A549 (cell line): ENCODE measurements around the gene INPP5A. TPM values are rescaled to one million over a fixed set of nuclear protein-coding genes. Genes with fewer than 3 reads are reported as not detected.

Experiments
- ATAC-seq, 2 experiments: fragments of 200-7000 bp in 1 of 2; fragments of >200 bp in 1 of 2; cut with Nextera tagmentation in 1 of 2; cut with Tn5 transposase in 1 of 2; 3 replicates each; pipeline versions ENCODE4 v1.8.0 to v1.9.1; 2018 to 2020; ENCODE audit warnings: mild to moderate bottlenecking in 1 of 2, moderate library complexity in 1 of 2
- CTCF ChIA-PET: fragments of 300-600 bp; sonication (Branson Sonifier 250); formaldehyde crosslinking; extraction: SDS; loops from one replicate; lab custom pipeline; 2021; ENCODE audit warnings: antibody characterized with exemption, inconsistent platforms; lab: Yijun Ruan, JAX
- POLR2A ChIA-PET: fragments of 350-600 bp; formaldehyde crosslinking; extraction: SDS; loops from one replicate; lab custom pipeline; 2021; ENCODE audit warnings: antibody characterized with exemption, inconsistent platforms; lab: Yijun Ruan, JAX
- DNase-seq, 2 experiments: peaks; one replicate each; pipeline versions ENCODE4 v3.0.0 to v3.0.0-alpha.2; 2011 to 2016; ENCODE audit warnings: low read depth in 1 of 2, low spot score in 1 of 2
- FAIRE-seq: peaks from 2 replicates; lab custom pipeline; 2011; peaks lifted over from hg19 to GRCh38; lab: Jason Lieb, UNC
- H3K27ac ChIP-seq, 2 experiments: fragments of >200 bp; sonication (Bioruptor Twin); formaldehyde crosslinking; 3 replicates each; pipeline ENCODE4 v1.5.1; 2016 to 2017
- H3K4me1 ChIP-seq: fragments of >200 bp; sonication (Bioruptor Twin); formaldehyde crosslinking; 3 replicates; pipeline ENCODE4 v1.6.1; 2016
- H3K4me2 ChIP-seq: fragments of >200 bp; sonication (Bioruptor Twin); formaldehyde crosslinking; 3 replicates; pipeline ENCODE4 v1.6.1; 2016
- H3K4me3 ChIP-seq: fragments of >200 bp; sonication (Bioruptor Twin); formaldehyde crosslinking; 3 replicates; pipeline ENCODE4 v1.5.1; 2016
- H3K9me3 ChIP-seq: fragments of >200 bp; sonication (Bioruptor Twin); formaldehyde crosslinking; 3 replicates; pipeline ENCODE4 v1.6.1; 2016
- CBX8 ChIP-seq: fragments of 200-600 bp; sonication (generic); IDR thresholded peaks from 2 replicates; pipeline ENCODE4 v1.6.1; 2016
- CHD4 ChIP-seq: fragments of 200-600 bp; sonication (generic); IDR thresholded peaks from 2 replicates; pipeline ENCODE4 v1.6.1; 2016; ENCODE audit warnings: antibody characterized with exemption, mild to moderate bottlenecking, borderline replicate concordance
- EHMT2 ChIP-seq: fragments of 200-600 bp; sonication (generic); IDR thresholded peaks from 2 replicates; pipeline ENCODE4 v1.6.1; 2016; ENCODE audit warnings: antibody characterized with exemption, low read depth, mild to moderate bottlenecking, moderate library complexity
- ESRRA ChIP-seq: fragments of 150-350 bp; IDR thresholded peaks from 2 replicates; pipeline ENCODE4 v1.6.1; 2014; ENCODE audit warnings: mild to moderate bottlenecking, low read length, borderline replicate concordance
- FOSB ChIP-seq: fragments of 250-450 bp; sonication (Bioruptor Pico); IDR thresholded peaks from 2 replicates; pipeline ENCODE4 v1.5.0; 2020; ENCODE audit warnings: mild to moderate bottlenecking, moderate library complexity
- FOSL2 ChIP-seq, 2 experiments: fragments of 450-650 bp in 1 of 2; fragments of >200 bp in 1 of 2; sonication (Bioruptor Twin) in 1 of 2; formaldehyde crosslinking; IDR thresholded peaks; 2 replicates each; pipeline versions ENCODE4 v1.5.0 to v1.6.1; 2016 to 2020; ENCODE audit warnings: mild to moderate bottlenecking in 1 of 2, moderate library complexity in 1 of 2
- HOXA7 ChIP-seq: fragments of 250-450 bp; sonication (Bioruptor Pico); IDR thresholded peaks from 2 replicates; pipeline ENCODE4 v1.5.0; 2020; ENCODE audit warnings: mild to moderate bottlenecking, moderate library complexity
- KDM1A ChIP-seq: fragments of 200-600 bp; sonication (generic); IDR thresholded peaks from 2 replicates; pipeline ENCODE4 v1.6.1; 2016; ENCODE audit warnings: low read depth, mild to moderate bottlenecking
- MAZ ChIP-seq: fragments of 150-350 bp; IDR thresholded peaks from 2 replicates; pipeline ENCODE4 v1.6.1; 2014; ENCODE audit warnings: antibody characterized with exemption, low read depth, low read length, borderline replicate concordance
- NPAS2 ChIP-seq: fragments of 250-450 bp; sonication (Bioruptor Pico); IDR thresholded peaks from 2 replicates; pipeline ENCODE4 v1.8.0; 2022; ENCODE audit warnings: mild to moderate bottlenecking, moderate library complexity, borderline replicate concordance
- POLR2A ChIP-seq: IDR thresholded peaks from 2 replicates; pipeline ENCODE4 v1.6.1; 2012; ENCODE audit warnings: mild to moderate bottlenecking, low read length
- RARB ChIP-seq: fragments of 250-450 bp; sonication (Bioruptor Pico); IDR thresholded peaks from 2 replicates; pipeline ENCODE4 v1.8.0; 2021; ENCODE audit warnings: mild to moderate bottlenecking, moderate library complexity
- RNF2 ChIP-seq: fragments of 200-600 bp; sonication (generic); IDR thresholded peaks from 2 replicates; pipeline ENCODE4 v1.6.1; 2016; ENCODE audit warnings: low read depth, mild to moderate bottlenecking, antibody characterized with exemption, moderate library complexity, borderline replicate concordance
- SMC3 ChIP-seq: fragments of >200 bp; sonication (Bioruptor Twin); formaldehyde crosslinking; IDR thresholded peaks from 3 replicates; pipeline ENCODE4 v1.6.1; 2018; ENCODE audit warnings: inconsistent platforms
- ZNF302 ChIP-seq: fragments of 250-450 bp; sonication (Bioruptor Pico); IDR thresholded peaks from 2 replicates; pipeline ENCODE4 v1.9.0; 2021; ENCODE audit warnings: inconsistent platforms, mild to moderate bottlenecking, moderate library complexity
- WGBS: methylation state at CpG from one replicate; pipeline ENCODE4 v1.1.6; 2017; ENCODE audit errors: missing lambda C conversion rate; 5-methylcytosine and 5-hydroxymethylcytosine counted together
- polyA plus RNA-seq, 4 experiments: library from polyadenylated mRNA; depleted of rRNA in 3 of 4; stranded (reverse); fragments of >200 nt; fragmentation: RNase III in 1 of 4; extraction: RNeasy Plus Mini Kit Qiagen cat#74134 plus additional on column Dnase treatment in 1 of 4; gene quantifications; 2 replicates in 3 of 4; 3 replicates in 1 of 4; pipeline ENCODE4 v1.2.3, GENCODE V29; 2011 to 2017
- TF ChIP-seq, protein P1 (sequence below): fragments of >200 bp; sonication (Bioruptor Twin); formaldehyde crosslinking; IDR thresholded peaks from 2 replicates; pipeline ENCODE4 v1.6.1; 2016
- TF ChIP-seq, protein P2 (sequence below): IDR thresholded peaks from 2 replicates; pipeline ENCODE4 v1.6.1; 2012
- TF ChIP-seq, protein P3 (sequence below): fragments of 450-650 bp; IDR thresholded peaks from 2 replicates; pipeline ENCODE4 v1.6.1; 2014; ENCODE audit warnings: antibody characterized with exemption
- TF ChIP-seq, protein P4 (sequence below): fragments of 150-350 bp; IDR thresholded peaks from 2 replicates; pipeline ENCODE4 v1.6.1; 2014; ENCODE audit warnings: low read depth, mild to moderate bottlenecking, low read length
- TF ChIP-seq, protein P5 (sequence below): fragments of >200 bp; sonication (Bioruptor Twin); formaldehyde crosslinking; IDR thresholded peaks from 3 replicates; pipeline ENCODE4 v1.6.1; 2016
- TF ChIP-seq, protein P6 (sequence below): fragments of 250-450 bp; sonication (Bioruptor Pico); IDR thresholded peaks from 2 replicates; pipeline ENCODE4 v1.5.0; 2020; ENCODE audit warnings: low read depth, mild to moderate bottlenecking, moderate library complexity

The INPP5A gene
- polyA plus RNA-seq, 2 of the 4 experiments (the other 2 are of a cell fraction), result 13.7 to 15.1 TPM

DNA sequence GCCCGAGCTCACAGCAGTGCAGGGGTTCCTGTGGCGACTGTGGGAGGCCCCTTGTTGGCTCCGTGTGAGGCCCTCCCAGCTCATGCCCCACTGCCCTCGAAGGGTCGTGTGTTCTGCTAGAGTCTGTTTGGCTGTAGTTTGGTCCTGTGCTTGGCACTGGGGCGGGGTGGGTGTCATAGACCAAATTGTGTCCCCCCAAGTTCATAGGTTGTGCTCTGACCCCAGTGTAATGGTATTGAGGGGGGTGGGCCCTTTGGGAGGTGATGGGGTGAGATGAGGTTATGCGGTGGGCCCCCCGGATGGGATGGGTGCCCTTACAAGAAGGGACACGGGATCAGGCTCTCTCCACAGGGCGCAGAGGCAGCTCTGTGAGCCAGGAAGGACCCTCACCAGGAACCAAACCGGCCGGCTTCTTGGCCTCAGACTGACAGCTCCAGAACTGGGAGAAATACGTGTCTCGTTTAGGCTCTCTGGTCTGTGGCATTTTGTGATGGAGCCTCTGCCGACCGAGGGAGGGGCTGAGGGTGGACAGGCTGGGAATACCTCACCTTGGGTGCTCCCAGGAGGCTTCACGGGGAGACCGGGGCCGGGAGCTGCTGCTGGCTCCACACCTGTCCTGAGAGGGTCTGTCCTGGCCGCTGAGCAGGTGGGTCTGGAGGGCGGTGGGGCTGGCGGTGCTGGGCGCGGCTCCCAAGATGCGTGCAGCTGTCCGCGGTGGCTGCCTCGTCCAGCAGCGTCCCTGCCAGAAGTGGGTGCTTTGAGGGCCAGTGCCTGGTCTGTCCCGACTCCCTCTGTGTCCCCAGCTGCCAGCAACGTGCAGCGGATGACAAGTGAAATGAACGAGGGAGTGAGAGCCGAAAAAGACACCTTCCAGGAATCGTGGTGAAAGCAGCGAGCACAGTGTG lies 89.4 kb downstream of the INPP5A start:
- POLR2A ChIA-PET, result no interaction called here
- WGBS, result 85% methylated on average over 35 of the region's 36 CpGs
- CTCF ChIA-PET, result interaction anchor here (0.8 to 2.3 kb wide), 6 partner anchors 9 to 168 kb away, joined by 3 to 8 read pairs (median 4); no protein-coding TSS in a partner anchor

DNA sequence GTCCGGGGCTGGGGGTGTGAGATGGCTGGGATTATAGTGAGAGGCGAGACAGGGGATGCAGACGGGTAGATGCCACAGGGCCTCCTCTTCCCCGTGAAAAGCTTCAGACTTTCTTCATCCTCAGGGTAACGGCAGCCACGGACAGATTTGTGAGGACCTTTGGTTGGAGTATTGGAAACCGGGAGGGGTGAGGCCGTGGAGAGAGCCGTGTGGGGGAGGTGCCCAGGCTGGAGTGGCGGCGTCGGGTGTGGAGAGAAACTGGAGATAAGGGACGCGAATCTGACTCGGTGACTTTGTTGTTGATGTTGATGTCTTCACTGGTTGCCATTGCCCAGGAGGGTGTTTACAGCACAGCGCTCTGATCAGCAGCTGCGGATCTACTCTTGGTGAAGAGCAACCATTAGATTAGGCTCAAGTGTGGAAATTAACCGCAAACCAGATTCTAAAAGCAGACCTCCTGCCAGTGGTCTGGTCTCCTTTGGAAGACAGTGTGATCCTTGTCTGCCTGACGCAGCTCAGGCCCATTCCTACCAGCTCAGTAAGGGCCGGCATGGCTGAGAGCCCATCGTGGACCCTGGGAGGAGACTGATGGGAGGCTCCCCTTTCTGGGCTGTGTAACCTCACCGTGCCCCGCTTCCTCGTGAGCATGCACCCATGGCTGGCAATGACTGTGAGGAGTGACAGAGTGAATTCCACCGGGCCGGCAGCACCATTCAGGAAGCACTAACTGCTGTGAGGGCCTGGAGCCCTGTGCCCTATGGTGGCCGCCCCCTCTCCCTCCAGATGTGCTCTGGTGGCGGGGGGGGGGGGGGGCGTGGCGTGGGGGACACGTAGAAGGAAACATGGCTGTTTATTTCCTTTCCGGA lies 90.3 kb downstream of the INPP5A start:
- no peaks in the 10 kb centered on the region for H3K9me3 ChIP-seq
- POLR2A ChIA-PET, result no interaction called here
- CTCF ChIA-PET, result interaction anchor here (1.0 to 2.3 kb wide), 5 partner anchors 8 to 173 kb away, joined by 3 to 8 read pairs (median 5); no protein-coding TSS in a partner anchor
- DNase-seq (no peak), FAIRE-seq (no peak), ATAC-seq (no peak)
- H3K4me3 ChIP-seq, result no peak overlapping the region
- WGBS, result 84% methylated on average over 28 of the region's 32 CpGs
- no peak for TF ChIP-seq FOSL2 (IDR thresholded peaks at IDR 0.05)
- no peak for TF ChIP-seq FOSL2 (CRISPR knock-in tag; IDR thresholded peaks at IDR 0.05)
- TF ChIP-seq FOSB (CRISPR knock-in tag), result no peak
- TF ChIP-seq, protein P1, sequence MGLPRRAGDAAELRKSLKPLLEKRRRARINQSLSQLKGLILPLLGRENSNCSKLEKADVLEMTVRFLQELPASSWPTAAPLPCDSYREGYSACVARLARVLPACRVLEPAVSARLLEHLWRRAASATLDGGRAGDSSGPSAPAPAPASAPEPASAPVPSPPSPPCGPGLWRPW, result no peak
- no peak for TF ChIP-seq RARB (CRISPR knock-in tag)
- TF ChIP-seq, protein P2, sequence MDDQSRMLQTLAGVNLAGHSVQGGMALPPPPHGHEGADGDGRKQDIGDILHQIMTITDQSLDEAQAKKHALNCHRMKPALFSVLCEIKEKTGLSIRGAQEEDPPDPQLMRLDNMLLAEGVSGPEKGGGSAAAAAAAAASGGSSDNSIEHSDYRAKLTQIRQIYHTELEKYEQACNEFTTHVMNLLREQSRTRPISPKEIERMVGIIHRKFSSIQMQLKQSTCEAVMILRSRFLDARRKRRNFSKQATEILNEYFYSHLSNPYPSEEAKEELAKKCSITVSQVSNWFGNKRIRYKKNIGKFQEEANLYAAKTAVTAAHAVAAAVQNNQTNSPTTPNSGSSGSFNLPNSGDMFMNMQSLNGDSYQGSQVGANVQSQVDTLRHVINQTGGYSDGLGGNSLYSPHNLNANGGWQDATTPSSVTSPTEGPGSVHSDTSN, result no peak
- no peak for TF ChIP-seq ESRRA
- TF ChIP-seq, protein P3, sequence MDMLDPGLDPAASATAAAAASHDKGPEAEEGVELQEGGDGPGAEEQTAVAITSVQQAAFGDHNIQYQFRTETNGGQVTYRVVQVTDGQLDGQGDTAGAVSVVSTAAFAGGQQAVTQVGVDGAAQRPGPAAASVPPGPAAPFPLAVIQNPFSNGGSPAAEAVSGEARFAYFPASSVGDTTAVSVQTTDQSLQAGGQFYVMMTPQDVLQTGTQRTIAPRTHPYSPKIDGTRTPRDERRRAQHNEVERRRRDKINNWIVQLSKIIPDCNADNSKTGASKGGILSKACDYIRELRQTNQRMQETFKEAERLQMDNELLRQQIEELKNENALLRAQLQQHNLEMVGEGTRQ, result no peak
- no peak for TF ChIP-seq POLR2A
- TF ChIP-seq NPAS2 (CRISPR knock-in tag), result no peak
- TF ChIP-seq, protein P4, sequence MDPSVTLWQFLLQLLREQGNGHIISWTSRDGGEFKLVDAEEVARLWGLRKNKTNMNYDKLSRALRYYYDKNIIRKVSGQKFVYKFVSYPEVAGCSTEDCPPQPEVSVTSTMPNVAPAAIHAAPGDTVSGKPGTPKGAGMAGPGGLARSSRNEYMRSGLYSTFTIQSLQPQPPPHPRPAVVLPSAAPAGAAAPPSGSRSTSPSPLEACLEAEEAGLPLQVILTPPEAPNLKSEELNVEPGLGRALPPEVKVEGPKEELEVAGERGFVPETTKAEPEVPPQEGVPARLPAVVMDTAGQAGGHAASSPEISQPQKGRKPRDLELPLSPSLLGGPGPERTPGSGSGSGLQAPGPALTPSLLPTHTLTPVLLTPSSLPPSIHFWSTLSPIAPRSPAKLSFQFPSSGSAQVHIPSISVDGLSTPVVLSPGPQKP, result no peak
- no peak for TF ChIP-seq CBX8
- TF ChIP-seq RNF2, result no peak
- TF ChIP-seq, protein P5, sequence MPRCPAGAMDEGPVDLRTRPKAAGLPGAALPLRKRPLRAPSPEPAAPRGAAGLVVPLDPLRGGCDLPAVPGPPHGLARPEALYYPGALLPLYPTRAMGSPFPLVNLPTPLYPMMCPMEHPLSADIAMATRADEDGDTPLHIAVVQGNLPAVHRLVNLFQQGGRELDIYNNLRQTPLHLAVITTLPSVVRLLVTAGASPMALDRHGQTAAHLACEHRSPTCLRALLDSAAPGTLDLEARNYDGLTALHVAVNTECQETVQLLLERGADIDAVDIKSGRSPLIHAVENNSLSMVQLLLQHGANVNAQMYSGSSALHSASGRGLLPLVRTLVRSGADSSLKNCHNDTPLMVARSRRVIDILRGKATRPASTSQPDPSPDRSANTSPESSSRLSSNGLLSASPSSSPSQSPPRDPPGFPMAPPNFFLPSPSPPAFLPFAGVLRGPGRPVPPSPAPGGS, result no peak
- no peaks in the 10 kb centered on the region for H3K4me1 ChIP-seq
- no peak overlapping the region for H3K4me2 ChIP-seq
- no peak overlapping the region for H3K27ac ChIP-seq

More for the DNA sequence above, 89.4 kb downstream of the INPP5A start:
- TF ChIP-seq HOXA7 (CRISPR knock-in tag) (no peak), NPAS2 (CRISPR knock-in tag) (no peak), KDM1A (no peak), RARB (CRISPR knock-in tag) (no peak), RNF2 (no peak), ZNF302 (CRISPR knock-in tag) (no peak), CHD4 (no peak), SMC3 (no peak), EHMT2 (no peak), FOSB (CRISPR knock-in tag) (no peak), MAZ (no peak)
- TF ChIP-seq, protein P5, result no peak
- TF ChIP-seq, protein P6, sequence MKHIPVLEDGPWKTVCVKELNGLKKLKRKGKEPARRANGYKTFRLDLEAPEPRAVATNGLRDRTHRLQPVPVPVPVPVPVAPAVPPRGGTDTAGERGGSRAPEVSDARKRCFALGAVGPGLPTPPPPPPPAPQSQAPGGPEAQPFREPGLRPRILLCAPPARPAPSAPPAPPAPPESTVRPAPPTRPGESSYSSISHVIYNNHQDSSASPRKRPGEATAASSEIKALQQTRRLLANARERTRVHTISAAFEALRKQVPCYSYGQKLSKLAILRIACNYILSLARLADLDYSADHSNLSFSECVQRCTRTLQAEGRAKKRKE (CRISPR knock-in tag), result no peak
- TF ChIP-seq, protein P3, result no peak
- H3K4me1 ChIP-seq, result no peaks in the 10 kb centered on the region
- FAIRE-seq (no peak), ATAC-seq (no peak; a peak in 1 of 6 replicates), DNase-seq (no peak)
- H3K9me3 ChIP-seq, result no peaks in the 10 kb centered on the region
- H3K27ac ChIP-seq, result no peak overlapping the region
- H3K4me3 ChIP-seq, result no peak overlapping the region
- H3K4me2 ChIP-seq, result no peak overlapping the region
